GM18502 (cell line): ENCODE data around the gene CD79B.
"Not testable (repeated sequence)": the region's sequence is repeated elsewhere in the genome, so short reads cannot be mapped to it uniquely, and the experiment has no call there.

Experiments
- ATAC-seq: cut with Tn5 transposase; IDR thresholded peaks from one replicate; pipeline ENCODE4 v1.9.1; 2021; ENCODE audit warnings: mild to moderate bottlenecking; ENCODE audit not compliant: unreplicated experiment, poor library complexity

Gene CD79B

DNA sequence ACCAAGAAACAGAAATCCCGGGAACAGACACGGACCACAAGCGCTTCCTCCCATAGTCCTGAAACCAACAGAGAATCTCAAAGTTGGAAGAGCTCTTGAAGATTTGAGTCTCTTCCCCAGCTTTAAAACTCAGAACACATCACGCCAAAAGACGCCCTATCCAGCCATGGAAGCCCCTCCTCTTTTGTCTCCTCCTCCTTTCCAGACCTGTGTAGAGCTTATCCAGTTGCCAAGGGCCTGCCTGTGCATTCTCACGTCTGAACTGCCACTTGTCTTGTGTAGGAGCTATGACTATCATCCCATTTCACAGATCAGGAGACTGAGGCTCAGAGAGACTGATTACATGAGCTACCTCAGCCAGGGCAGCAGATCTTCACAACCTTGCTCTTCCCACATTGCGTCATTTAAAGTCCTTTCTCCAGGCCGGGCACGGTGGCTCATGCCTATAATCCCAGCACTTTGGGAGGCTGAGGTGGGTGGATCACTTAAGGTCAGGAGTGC is 49.5 kb downstream of the CD79B start:
- not testable (repeated sequence) for ATAC-seq

DNA sequence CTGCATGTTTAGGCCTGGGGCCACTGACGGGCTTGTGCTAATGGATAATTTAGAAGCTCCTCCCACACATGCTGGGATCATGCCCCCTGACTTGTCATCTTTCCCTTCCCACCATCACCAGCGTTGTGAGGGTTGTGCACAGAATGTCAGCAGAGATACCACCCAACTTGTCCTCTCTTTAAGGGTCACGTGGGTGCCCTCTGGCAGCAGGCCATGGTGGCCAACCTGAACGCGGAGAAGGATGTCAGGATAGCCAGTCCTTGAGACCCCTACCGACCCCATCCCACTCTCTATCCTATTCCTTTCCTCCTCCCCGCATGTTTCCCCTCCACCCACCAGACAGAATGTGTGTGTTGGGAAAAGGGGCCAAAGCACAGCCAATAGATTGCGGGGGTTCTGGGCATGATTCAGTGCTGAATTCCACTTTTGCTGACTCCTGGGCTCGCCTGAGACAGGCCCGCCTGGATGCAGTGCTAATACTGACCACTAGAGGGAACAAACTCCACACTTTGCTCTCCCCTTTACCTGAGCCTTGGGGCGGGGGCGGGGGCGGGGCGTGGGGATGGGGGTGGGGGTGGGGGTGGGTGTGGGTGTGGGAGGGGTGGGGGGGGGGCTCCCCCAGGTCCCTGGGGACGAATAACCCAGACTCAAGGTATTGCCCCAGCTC is 50.1 kb downstream of the CD79B start, which contains the start of gene GH2:
Gene GH2 (minus strand): TSS at position 10 of the 667 bp plus-strand sequence. CDS start 143 bp downstream, outside the sequence.
- ATAC-seq, result no peak

DNA sequence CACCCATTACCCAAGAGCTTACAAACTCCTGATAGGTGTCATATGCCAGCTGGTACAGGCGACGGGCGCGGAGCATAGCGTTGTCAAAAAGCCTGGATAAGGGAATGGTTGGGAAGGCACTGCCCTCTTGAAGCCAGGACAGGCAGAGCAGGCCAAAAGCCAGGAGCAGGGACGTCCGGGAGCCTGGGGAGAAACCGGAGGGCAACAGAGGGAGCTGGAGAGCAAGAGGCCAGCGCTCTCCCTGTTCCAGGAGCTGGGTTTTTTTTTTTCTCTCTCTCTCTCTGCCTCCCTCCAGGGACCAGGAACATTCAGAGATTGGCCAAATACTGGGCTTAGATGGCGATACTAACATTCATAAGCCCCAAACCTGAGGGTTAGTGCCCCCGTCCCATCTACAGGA is 50.8 kb downstream of the CD79B start:
- not testable (repeated sequence) for ATAC-seq

GRCh38 chr17:63880706-63881105 is 51.4 kb downstream of the CD79B start:
- no peak for ATAC-seq
